ENCODE data around the gene CNIH2. TPM values are rescaled to one million over a fixed set of nuclear protein-coding genes. Genes with fewer than 3 reads are reported as not detected.

The CNIH2 gene
- total and polyA plus RNA-seq, 2 of the 8 experiments (the other 6 are each of a cell fraction or from before 2014, with no cell fraction given), result 12.5 to 15.8 TPM

DNA sequence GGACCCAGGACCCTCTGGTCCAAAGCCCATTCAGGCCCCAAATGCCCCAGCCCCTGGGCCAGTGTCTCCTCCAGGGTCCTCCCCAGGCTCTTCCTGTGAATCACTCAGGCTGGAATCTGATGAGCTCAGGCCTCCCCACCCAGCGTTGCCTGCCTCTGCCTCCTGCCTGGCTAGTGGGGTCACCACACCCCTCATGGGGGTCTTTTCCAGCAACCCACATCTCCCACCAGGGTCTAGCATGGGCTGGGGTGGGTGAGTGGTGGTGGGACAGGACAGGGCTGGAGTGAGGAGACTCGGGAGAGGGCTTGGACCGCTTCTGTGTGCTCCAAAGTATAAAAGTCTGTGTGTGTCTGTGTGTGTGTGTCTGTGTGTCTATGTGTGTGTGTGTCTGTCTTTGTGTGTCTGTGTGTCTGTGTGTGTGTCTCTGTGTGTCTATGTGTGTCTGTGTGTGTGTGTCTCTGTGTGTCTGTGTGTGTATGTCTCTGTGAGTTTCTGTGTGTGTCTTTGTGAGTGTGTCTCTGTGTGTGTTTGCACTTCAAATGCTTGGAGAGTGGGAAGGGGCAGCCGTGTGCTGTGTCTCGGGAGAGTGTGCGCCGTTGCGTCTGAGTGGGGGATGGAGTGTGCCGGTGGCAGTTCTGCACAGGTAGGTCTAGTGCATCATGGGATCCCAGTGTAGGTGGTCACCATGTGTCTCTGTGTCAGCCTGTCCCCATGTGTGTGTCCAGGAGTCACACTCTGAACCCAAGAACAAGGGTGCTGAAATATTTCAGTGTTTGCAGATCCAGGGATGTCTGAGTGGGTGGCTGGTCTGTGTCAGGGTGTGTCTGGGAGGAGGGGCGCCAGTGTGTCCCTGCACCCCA lies 49.4 kb downstream of the CNIH2 start (continued):
- TF ChIP-seq TEAD4 (IDR thresholded peaks at IDR 0.05; ENCODE audit: low read depth, low read length) (no peak), NANOG (IDR thresholded peaks at IDR 0.05; ENCODE audit: insufficient read depth, low read depth, low read length, poor library complexity, severe bottlenecking) (no peak), SIRT6 (IDR thresholded peaks at IDR 0.05; ENCODE audit: low read length) (no peak)

Measured in H1 (cell line).